GM21619 (cell line): Measurements from ENCODE around the gene LRRC43.
"Not testable (repeated sequence)": the region's sequence is repeated elsewhere in the genome, so short reads cannot be mapped to it uniquely, and the experiment has no call there.

Experiments used
- ATAC-seq: cut with Tn5 transposase; IDR thresholded peaks from one replicate; pipeline ENCODE4 v1.9.1; 2021; ENCODE audit not compliant: unreplicated experiment

Gene LRRC43

DNA sequence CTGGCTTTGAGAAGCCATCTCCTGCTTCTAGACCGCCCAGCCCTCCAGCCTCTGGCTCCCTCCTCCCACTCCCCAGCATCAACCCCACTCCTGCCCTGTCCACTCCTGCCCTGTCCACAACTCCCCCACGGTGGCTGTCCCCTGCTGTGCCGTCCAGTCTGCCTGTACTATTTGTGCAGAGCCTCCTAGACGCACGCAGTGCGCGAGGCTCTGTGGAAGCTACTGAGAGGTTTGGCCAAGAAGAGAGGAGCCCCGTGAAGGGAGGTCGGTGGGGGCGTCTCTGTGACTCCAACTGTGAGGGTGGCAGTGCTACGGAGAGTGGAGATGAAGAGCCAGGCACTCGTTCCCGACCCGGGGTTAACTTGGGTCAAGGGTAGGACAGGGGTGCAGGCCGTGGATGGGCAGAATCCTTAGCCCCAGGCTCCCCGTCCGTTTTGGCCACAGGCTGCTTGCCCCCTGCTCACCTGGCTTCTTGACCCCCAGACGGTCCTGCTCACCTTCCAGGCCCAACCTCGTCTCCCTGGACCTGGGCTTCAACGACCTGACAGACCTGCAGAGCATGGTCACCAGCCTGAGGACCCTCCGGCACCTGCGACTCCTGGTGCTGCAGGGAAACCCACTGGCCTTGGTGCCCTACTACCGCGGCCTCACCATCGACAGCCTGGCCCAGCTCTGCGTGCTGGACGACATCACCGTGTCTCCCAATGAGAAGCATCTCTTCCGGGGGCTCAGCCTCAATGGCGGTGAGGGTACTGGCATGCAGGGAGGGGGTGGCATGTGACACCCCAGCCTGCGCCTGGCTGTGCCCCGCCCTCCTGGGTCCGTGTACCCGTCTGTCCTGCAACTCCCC lies 6.9 kb downstream of the LRRC43 start:
- ATAC-seq = no peak

DNA sequence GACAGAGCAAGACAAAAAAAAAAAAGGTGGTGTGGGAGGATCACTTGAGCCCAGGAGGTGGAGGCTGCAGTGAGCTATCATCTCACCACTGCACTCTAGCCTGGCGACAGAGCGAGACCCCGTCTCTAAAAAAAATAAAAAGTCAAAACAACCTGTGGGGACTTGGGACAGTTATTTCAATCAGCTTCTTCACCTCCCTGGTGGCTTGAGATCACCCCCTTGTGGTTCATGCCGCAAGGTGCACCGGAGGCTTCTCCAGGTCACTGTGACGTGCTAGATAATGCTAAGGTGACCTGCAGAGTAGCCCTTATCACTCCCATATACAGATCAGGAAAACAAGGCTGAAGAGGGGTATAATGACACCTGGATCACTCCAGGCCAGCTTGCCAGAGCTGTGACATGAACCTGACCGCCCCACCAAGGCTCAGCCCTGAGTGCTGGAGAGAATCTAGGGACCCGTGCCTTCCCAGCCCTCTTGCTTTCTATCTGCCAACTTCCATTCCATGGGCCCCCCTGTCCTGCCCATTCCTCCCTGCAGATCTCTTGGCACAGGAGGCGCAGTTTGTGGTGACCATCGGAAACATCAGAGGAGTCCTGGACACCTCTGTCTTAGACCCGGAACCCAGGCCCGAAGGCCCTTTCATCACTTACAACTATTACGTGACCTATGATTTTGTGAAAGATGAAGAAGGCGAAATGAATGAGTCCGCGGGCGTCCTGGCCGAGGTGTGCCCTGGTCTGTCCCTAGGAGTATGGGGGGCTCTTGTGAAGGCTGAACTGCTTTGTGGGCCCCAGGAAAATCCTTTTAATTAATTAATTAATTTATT lies 8.1 kb downstream of the LRRC43 start:
- no peak for ATAC-seq

- no peak for ATAC-seq
Measured at GRCh38 chr12:122192441-122192840, 9.5 kb downstream of the LRRC43 start.

DNA sequence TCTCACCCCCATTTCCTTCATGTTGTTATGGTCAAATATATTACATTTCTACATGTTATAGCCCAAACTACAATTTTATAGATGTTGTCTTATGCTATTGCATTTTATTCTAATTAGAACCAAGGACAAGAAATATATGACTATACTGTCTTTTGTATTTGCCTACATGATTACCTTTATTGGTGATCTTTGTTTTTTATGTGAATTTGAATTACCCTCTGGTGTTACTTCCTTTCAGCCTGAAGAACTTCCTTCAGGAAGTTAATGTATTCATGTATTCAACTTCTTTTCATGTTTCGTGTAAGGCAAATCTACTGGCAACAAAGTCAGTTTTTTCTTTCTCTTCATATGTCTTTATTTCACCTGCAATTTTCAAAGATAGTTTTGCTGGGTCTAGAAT lies 11.9 kb downstream of the LRRC43 start:
- ATAC-seq = no peak

- no peak for ATAC-seq
Measured at GRCh38 chr12:122195405-122195804, 12.5 kb downstream of the LRRC43 start.

DNA sequence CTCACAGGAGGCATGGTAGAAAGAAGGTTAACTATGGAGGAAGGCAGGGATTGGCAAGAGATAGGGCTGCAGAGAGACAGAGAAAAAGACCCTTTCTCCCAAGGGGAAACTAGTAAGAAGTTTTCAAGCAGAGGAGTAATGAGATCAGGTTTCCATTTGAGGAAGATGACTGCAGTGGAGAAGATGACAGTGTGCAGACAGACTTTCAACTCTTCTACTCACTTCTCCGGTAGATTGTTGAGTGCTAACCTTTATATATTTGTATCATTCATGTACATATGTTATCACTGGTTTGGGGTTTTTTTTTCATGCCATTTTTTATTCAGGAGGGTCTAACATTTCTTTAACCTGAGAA lies 14.7 kb downstream of the LRRC43 start:
- no peak for ATAC-seq

GRCh38 chr12:122199484-122200355 lies 16.8 kb downstream of the LRRC43 start:
- no peak for ATAC-seq

DNA sequence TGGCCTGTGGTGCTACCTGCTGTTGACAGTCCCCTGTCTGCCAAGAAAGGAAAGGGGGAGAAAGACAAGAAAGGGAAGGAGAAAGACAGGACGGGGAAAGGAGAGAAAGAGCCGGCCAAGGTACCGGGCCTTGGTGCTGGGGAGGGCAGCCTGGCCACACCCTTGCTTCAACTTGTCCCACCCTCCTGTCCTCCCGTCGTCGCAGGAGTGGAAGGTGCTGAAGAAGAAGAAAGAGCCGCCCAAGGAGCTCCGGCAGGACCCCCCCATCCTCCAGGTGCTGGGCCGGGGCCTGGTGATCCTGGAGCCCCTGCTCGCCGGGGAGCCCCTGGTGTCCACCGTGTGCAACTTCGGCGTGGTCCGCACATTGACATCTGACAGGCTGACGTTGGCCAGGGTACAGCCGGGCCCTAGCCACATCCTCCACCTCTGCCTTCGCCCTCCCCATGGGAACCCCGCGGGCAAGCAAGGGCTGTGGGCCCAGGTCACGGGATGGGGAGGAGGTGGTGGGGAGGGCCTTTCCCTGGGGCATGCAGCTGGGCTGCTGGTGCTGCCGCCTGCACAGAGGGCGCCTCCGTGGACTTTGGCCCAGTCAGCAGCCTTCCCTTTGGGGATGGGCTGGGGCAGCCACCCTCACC lies 17.7 kb downstream of the LRRC43 start:
- no peak for ATAC-seq

DNA sequence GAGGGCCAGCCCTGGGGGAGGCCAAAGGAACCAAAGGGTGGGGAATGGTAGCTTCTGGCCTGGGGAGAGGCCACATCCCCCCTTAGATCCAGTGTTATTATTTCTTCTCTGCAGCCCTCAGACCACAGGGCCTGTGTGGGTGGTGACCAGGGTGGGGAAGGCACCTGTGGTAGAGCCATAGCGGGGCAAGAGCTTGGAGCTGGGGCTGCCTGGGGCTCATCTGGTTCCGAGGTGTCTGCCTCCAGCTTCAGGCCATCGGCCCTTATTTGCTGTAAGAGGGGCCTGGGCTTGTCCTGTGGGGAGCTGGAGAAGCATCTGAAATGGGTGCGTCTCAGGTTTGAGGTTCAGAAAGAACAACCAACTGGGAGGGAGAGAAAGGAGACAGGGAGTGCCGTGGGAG lies 18.5 kb downstream of the LRRC43 start:
- no peak for ATAC-seq

DNA sequence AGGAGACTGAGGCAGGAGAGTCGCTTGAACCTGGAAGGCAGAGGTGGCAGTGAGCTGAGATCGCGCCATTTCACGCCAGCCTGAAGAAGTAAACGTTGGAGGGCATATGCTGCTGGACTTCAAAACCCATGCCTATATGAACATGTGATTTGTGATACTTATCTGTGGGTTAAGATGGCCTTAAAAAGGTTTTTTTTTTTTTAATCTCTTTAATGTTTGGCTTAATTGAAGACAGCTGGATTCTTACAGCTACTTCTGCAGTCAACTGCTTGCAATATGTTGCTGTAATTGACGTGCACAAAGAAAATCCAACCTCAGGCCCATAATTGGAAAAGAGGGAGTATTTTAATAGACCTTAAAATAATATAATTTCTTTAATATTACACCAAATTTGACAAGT lies 19.1 kb downstream of the LRRC43 start:
- no peak for ATAC-seq

GRCh38 chr12:122202811-122203210 lies 19.9 kb downstream of the LRRC43 start:
- not testable (repeated sequence) for ATAC-seq

GRCh38 chr12:122203301-122204166 lies 20.6 kb downstream of the LRRC43 start, which contains the start of gene B3GNT4:
Gene B3GNT4 (plus strand): TSS chr12:122203709. CDS start chr12:122204619, 910 bp downstream.
- ATAC-seq = no peak

DNA sequence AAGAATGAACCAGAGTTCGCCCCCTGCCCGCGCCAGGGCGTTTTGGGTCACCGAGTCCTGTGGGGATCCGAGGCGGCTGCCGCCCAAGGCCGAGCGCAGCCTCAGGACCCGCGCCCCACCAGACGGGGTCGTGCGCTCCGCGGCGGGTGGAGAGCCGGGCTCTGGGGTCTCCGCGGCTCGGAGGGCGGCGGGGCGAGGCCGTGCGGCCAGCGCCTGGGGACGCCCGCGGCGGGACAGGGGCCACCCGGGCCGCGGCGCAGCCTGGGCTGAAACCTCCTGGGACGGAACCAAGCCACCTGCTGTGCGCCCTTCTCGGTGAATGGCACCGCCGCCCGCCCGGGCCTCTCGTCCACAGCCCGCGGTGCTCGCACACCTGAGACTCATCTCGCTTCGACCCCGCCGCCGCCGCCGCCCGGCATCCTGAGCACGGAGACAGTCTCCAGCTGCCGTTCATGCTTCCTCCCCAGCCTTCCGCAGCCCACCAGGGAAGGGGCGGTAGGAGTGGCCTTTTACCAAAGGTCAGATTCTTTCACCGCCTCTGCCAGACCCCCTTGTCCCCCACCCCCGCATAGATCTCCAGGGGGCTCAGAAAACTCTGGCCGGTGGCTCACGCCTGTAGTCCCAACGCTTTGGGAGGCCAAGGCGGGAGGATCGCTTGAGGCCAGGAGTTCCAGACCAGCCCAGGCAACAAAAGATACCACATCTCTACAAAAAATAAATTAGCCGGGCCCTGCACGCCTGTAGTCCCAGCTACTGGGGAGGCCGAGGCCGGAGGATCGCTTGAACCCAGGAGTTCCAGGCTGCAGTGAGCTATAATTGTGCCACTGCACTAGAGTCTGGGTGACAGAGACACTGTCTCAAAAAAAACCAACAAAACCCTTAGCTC lies 21.5 kb downstream of the LRRC43 start:
- no peak for ATAC-seq

GRCh38 chr12:122205053-122205925 lies 22.4 kb downstream of the LRRC43 start:
- no peak for ATAC-seq

GRCh38 chr12:122206111-122206881 lies 23.4 kb downstream of the LRRC43 start:
- ATAC-seq = no peak

GRCh38 chr12:122206976-122207375 lies 24.1 kb downstream of the LRRC43 start:
- ATAC-seq = no peak

DNA sequence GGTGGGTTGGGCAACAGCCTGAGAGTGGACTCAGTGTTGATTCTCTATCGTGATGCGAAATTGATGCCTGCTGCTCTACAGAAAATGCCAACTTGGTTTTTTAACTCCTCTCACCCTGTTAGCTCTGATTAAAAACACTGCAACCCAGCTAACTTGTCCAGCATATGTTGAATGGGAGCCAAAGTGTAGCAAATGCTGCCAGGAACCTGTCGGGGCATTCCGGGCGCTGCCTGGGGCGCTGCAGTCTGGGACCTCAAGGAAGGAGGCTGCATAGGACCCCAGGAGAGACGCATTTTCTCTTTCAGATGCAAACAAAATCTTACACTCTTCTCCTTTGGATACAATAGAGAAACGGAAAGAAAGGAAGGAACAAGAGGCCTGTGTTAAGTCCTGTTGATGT lies 24.5 kb downstream of the LRRC43 start:
- no peak for ATAC-seq
